NCI-H524 treated with DMSO at 0.1 percent for 48 hours (cell line): ENCODE data around the gene GPRIN1.
A peak's percentile ranks its signal among the peaks of the same experiment; 100 is the strongest.

Source experiments
- DNase-seq: peaks from one replicate; lab custom pipeline; 2025; lab: John Stamatoyannopoulos, UW

The GPRIN1 gene

GRCh38 chr5:176643491-176644219 lies 33.7 kb upstream of the GPRIN1 start:
- no peak for DNase-seq

DNA sequence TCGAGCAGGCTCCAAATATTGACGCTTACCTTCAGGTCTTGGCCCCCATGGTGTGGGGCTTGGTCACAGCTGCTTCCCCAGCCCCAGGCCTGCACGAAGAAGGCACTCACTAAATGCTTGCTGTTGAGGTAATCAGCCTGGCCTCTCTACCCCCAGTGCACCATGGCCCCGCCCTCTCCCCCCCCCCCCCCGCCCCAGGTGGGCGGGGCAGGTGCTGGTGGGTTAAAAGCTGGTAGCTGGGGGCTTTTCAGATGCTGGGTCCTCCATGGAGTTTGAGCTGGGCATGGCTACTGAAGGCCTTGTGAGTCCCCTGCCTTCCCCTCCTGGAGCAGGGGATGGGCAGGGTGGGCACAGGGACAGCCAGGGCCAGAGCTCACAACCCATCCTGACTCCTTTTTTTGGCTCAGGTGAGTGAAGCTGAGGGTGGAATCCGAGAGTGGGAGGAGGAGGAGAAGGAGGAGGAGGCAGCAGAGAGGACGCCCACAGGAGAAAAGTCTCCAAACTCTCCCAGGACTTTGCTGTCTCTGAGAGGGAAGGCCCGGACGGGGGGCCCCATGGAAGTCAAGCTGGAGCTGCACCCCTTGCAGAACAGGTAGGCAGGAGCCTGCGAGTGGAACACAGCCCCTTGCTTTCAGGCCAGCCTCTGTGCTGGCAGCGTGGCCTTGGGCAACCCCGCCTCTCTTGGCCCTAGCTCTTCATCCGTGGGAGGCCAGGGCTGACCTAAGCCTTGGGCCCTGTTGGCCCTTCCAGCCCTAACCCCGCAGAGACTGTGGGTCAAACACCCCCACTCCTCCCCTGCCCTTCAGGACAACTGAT lies 32.9 kb upstream of the GPRIN1 start:
- no peak for DNase-seq

- no peak for DNase-seq
Observed at GRCh38 chr5:176640616-176641015, 30.7 kb upstream of the GPRIN1 start.

- peak; percentile 13 for DNase-seq
Observed at GRCh38 chr5:176639981-176640380, 30.0 kb upstream of the GPRIN1 start.

- DNase-seq = no peak
Observed at GRCh38 chr5:176639208-176639607, 29.3 kb upstream of the GPRIN1 start.

DNA sequence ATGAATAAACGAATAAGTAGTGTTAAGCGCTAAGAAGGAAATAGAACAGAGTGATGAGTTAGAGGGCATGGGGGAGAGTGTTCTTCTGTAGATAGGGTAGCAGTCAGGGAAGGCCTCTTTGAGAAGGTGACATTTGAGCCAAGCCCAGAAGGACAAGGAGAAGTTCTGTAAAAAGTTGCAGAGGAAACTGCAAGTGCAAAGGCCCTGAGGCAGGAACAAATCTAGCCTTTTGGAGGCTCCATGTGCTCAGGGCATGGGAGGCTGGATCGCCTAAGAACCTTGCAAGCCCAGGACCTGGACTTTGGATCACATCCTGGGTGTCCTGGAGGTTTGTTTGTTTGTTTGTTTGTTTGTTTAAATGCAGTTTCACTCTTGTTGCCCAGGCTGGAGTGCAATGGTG lies 28.5 kb upstream of the GPRIN1 start:
- no peak for DNase-seq

GRCh38 chr5:176637556-176637955 lies 27.6 kb upstream of the GPRIN1 start:
- no peak for DNase-seq

GRCh38 chr5:176636426-176636825 lies 26.5 kb upstream of the GPRIN1 start:
- DNase-seq = no peak

GRCh38 chr5:176633598-176633997 lies 23.6 kb upstream of the GPRIN1 start:
- DNase-seq = no peak

DNA sequence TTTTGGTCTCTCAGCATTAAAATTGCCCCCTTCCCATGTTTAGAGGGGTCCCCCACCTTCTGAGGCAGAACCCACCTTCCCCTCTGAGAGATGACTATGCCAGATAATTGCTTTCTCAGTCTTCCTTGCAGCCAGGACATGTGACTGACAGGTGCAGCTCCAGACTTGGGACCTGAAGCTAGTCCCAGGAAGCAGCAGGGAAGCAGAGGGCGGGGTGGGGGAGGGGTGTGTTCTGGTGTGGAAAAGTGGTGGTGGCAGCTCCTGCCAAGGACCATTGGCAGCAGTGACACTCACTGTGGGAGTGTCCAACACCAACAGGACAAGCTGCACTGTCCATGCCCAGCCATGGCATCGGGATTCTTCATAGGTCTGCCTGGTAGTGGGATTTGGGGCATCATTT lies 22.8 kb upstream of the GPRIN1 start:
- DNase-seq = no peak

DNA sequence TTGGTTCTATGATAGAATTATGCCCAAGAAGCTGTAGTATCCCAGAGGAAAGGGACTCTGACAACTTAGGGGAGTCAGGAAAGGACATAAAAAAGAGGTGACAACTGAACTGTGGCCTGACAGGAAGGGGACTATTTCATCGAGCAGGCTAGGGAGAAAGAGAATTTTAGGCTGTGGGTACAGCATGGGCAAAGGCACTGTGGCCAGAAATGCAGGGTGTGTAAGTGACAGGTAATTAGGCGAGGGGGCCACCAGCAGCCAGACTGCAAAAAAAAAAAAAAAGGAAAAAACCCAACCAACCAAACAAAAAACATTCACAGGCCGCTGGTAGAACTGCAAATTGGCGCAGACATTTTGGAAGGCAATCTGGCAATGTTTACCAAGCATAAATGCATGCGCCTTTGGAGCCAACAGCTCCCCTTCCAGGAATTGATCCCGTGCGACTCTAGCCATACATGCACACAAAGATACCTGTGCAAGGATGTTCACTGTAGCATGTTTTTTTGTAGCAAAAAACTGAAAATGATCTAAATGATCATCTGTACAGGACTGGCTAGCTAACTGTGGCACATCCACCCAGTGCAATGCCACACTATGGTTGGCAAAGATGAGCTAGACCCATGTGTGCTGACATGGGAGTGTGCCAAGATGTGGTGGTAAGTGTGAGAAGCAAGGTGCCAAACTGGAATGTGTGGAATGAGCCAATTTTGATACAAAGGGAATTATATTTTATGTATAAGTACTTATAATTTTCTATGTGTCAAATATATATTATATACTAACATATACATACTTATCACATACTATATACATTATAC lies 21.6 kb upstream of the GPRIN1 start:
- DNase-seq = no peak

DNA sequence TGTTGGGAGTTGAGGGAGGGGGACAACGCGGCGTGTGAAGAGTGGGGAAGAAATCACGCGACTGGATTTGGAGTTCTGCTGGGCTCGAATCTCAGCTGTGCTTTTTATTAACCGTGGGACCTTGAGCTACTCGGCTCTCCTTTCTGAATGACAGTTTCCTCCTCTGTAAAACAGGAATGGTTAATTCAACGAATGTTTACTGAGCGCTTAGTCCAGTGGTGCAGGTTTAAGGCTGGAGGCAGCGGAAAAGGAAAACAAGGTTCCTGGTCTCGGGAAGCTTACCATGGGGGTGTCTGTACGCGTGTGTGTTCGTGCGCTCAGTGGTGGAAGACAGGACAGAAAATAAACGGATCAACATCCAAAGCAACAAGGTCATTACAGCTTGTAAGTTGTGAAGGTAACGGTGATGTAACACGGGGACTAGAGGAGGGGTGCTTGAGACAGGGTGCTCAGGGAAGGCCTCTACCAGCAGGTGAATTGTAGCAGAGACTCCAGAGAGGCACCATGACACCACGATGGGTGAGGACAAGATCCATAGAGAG lies 20.8 kb upstream of the GPRIN1 start:
- DNase-seq = no peak

- no peak for DNase-seq
Observed at GRCh38 chr5:176629853-176630680, 20.1 kb upstream of the GPRIN1 start, which contains the start of the genes EIF4E1B and SNCB. Gene EIF4E1B, plus strand, starts transcription at chr5:176630675. Its CDS starts 12,113 bp downstream, at chr5:176642788. Gene SNCB, minus strand, starts transcription at chr5:176630534. Its CDS starts 880 bp downstream, at chr5:176629654.

DNA sequence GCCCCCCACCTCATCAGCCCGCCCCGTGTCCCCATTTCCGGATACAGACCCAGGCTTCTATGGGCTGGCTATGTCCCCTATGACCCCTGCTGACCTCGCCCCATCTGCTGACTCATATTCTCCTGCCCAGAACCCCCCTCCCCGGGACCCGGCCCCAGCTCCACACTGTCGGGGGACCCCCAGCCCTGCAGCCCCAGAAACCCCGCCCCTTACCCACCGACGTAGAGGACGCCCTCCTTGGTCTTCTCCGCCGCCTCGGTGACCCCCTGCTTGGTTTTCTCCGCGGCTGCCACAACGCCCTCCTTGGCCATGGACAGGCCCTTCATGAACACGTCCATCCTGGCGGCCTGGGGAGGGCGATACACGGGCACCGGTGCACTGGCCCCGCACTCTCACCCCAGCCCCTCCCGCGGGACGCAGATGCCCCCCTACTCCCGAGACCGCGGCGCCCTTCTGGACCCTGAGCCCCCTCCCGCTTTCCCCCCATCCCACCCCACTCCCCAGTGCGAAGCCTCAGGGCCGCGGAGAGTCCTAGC lies 19.4 kb upstream of the GPRIN1 start:
- DNase-seq = no peak

- no peak for DNase-seq
Observed at GRCh38 chr5:176628406-176629228, 18.7 kb upstream of the GPRIN1 start.

DNA sequence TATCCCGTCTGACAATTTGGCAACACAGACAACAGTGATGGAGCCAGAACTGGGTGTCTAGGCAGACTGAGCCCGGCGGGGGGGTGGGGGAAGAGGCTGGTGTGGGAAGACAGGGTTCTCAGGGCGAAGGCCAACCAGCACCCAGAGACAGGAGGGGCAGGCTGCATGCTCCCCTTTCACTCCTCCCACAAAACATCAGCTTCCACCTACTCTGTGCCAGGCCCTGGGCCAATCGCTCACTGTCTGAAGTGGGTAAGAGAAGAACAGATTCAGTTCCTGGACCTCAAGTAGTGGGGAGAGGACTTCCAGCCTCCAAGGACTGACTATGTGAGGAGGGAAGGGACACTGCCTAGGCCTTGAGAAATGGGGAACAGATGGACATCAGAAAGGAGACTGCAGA lies 17.6 kb upstream of the GPRIN1 start:
- no peak for DNase-seq

DNA sequence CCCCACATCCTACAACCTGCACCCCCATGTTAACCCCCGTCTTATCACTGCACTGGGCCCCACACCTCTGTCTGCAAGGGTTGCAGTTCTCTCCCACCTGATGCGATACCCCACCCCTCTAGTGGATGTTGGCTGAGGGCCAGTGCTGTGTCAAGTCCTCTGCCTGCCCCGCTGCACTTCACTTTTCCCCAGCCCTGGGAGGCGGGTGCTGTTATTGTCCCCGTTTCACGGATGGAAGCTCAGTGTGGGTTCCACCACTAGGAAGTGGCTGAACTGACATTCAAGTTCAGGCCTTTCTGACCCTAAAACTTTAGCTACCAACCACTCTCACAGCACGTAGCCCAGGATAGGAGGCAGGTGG lies 16.9 kb upstream of the GPRIN1 start:
- DNase-seq = no peak

GRCh38 chr5:176625966-176626875 lies 16.3 kb upstream of the GPRIN1 start:
- no peak for DNase-seq

DNA sequence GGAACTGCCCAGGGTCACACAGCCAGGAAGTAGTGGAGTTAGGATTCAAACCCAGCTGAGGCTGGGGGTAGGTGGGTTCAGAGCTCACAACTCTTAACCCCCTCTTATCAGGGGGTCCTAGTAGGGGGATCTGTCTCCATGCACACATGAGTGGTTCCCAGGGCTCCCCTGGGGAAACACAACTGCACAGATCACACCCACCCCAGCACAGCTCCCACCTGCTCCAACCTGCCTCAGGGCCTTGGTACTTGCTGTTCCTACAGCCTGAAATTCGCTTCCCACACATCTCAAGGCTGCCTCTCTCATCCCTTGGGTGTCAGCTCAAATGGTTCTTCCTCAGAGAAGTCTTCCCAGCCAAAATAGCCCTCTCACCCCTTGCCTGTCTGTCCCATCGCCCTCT lies 15.6 kb upstream of the GPRIN1 start:
- no peak for DNase-seq
